Measurements from ENCODE around the gene PHLPP1.

GRCh38 chr18:62758591-62758990, 43.2 kb downstream of the PHLPP1 start:
- TF ChIP-seq POLR2A (IDR thresholded peaks at IDR 0.05), result no peak
- TF ChIP-seq, protein P1, sequence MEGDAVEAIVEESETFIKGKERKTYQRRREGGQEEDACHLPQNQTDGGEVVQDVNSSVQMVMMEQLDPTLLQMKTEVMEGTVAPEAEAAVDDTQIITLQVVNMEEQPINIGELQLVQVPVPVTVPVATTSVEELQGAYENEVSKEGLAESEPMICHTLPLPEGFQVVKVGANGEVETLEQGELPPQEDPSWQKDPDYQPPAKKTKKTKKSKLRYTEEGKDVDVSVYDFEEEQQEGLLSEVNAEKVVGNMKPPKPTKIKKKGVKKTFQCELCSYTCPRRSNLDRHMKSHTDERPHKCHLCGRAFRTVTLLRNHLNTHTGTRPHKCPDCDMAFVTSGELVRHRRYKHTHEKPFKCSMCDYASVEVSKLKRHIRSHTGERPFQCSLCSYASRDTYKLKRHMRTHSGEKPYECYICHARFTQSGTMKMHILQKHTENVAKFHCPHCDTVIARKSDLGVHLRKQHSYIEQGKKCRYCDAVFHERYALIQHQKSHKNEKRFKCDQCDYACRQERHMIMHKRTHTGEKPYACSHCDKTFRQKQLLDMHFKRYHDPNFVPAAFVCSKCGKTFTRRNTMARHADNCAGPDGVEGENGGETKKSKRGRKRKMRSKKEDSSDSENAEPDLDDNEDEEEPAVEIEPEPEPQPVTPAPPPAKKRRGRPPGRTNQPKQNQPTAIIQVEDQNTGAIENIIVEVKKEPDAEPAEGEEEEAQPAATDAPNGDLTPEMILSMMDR (IDR thresholded peaks at IDR 0.05), result no peak
